Stimulated activated naive CD8-positive, alpha-beta T cell treated with anti-CD3 and anti-CD28 coated beads, Interleukin-15, Interleukin-2, amounts not matched to agents 100 ng/mL and 50 ng/mL, for 24 hours (primary cell): ENCODE measurements around the gene RSBN1L.
A peak's percentile ranks its signal among the peaks of the same experiment; 100 is the strongest.

Experiments
- H3K27ac Mint-ChIP-seq: one replicate; pipeline ENCODE4 v1.8.0; 2021; ENCODE audit warnings: mild to moderate bottlenecking, mixed read lengths
- H3K27me3 Mint-ChIP-seq: one replicate; pipeline ENCODE4 v1.8.0; 2021; ENCODE audit warnings: mixed read lengths
- H3K36me3 Mint-ChIP-seq: one replicate; pipeline ENCODE4 v1.8.0; 2021; ENCODE audit warnings: low read depth, mixed read lengths
- H3K4me1 Mint-ChIP-seq: one replicate; pipeline ENCODE4 v1.8.0; 2021; ENCODE audit warnings: low read depth, mixed read lengths
- H3K4me3 Mint-ChIP-seq: one replicate; pipeline ENCODE4 v1.8.0; 2021; ENCODE audit warnings: mild to moderate bottlenecking, mixed read lengths
- H3K9me3 Mint-ChIP-seq: one replicate; pipeline ENCODE4 v1.8.0; 2021; ENCODE audit warnings: mixed read lengths

Gene RSBN1L

GRCh38 chr7:77734659-77735421, 38.6 kb downstream of the RSBN1L start:
- no peak overlapping the region for H3K4me3 Mint-ChIP-seq
- no peak overlapping the region for H3K27ac Mint-ChIP-seq
- no peaks in the 10 kb centered on the region for H3K9me3 Mint-ChIP-seq
- H3K27me3 Mint-ChIP-seq: no peaks in the 10 kb centered on the region
- H3K4me1 Mint-ChIP-seq: peaks cover 38% of the 10 kb centered on the region
- H3K36me3 Mint-ChIP-seq: peaks cover 41% of the 10 kb centered on the region

- Mint-ChIP-seq H3K9me3 (no peaks in the 10 kb centered on the region), H3K27ac (no peak overlapping the region), H3K4me1 (peaks cover 32% of the 10 kb centered on the region), H3K4me3 (no peak overlapping the region), H3K36me3 (peaks cover 38% of the 10 kb centered on the region), H3K27me3 (no peaks in the 10 kb centered on the region)
Measured at GRCh38 chr7:77735457-77735856, 39.2 kb downstream of the RSBN1L start.

GRCh38 chr7:77736991-77737390, 40.7 kb downstream of the RSBN1L start:
- peaks cover 34% of the 10 kb centered on the region for H3K36me3 Mint-ChIP-seq
- H3K4me1 Mint-ChIP-seq: peaks cover 17% of the 10 kb centered on the region
- H3K4me3 Mint-ChIP-seq: no peak overlapping the region
- no peaks in the 10 kb centered on the region for H3K9me3 Mint-ChIP-seq
- no peaks in the 10 kb centered on the region for H3K27me3 Mint-ChIP-seq
- H3K27ac Mint-ChIP-seq: no peak overlapping the region

GRCh38 chr7:77738382-77738781, 42.1 kb downstream of the RSBN1L start:
- H3K27ac Mint-ChIP-seq: no peak overlapping the region
- H3K4me1 Mint-ChIP-seq: peaks cover 12% of the 10 kb centered on the region
- H3K36me3 Mint-ChIP-seq: peaks cover 39% of the 10 kb centered on the region
- H3K4me3 Mint-ChIP-seq: no peak overlapping the region
- H3K9me3 Mint-ChIP-seq: no peaks in the 10 kb centered on the region
- no peaks in the 10 kb centered on the region for H3K27me3 Mint-ChIP-seq

- Mint-ChIP-seq H3K4me1 (peaks cover 12% of the 10 kb centered on the region), H3K27me3 (no peaks in the 10 kb centered on the region), H3K27ac (no peak overlapping the region), H3K36me3 (peaks cover 44% of the 10 kb centered on the region), H3K9me3 (no peaks in the 10 kb centered on the region), H3K4me3 (no peak overlapping the region)
Measured at GRCh38 chr7:77738871-77739270, 42.6 kb downstream of the RSBN1L start.

- Mint-ChIP-seq H3K9me3 (no peaks in the 10 kb centered on the region), H3K4me3 (no peak overlapping the region), H3K27ac (no peak overlapping the region), H3K4me1 (peaks cover 7% of the 10 kb centered on the region), H3K27me3 (no peaks in the 10 kb centered on the region), H3K36me3 (peaks cover 48% of the 10 kb centered on the region)
Measured at GRCh38 chr7:77740257-77740656, 44.0 kb downstream of the RSBN1L start.

- H3K27ac Mint-ChIP-seq: no peak overlapping the region
- no peaks in the 10 kb centered on the region for H3K27me3 Mint-ChIP-seq
- H3K36me3 Mint-ChIP-seq: peaks cover 36% of the 10 kb centered on the region
- no peaks in the 10 kb centered on the region for H3K9me3 Mint-ChIP-seq
- peaks cover 13% of the 10 kb centered on the region for H3K4me1 Mint-ChIP-seq
- H3K4me3 Mint-ChIP-seq: no peak overlapping the region
Measured at GRCh38 chr7:77743518-77743917, 47.3 kb downstream of the RSBN1L start.

- Mint-ChIP-seq H3K27me3 (no peaks in the 10 kb centered on the region), H3K27ac (no peak overlapping the region)
Measured at GRCh38 chr7:77745746-77746145, 49.5 kb downstream of the RSBN1L start.

GRCh38 chr7:77746164-77746823, 50.0 kb downstream of the RSBN1L start:
- H3K27me3 Mint-ChIP-seq: no peaks in the 10 kb centered on the region
- no peak overlapping the region for H3K4me3 Mint-ChIP-seq
- H3K36me3 Mint-ChIP-seq: peaks cover 41% of the 10 kb centered on the region
- no peak overlapping the region for H3K27ac Mint-ChIP-seq
- H3K9me3 Mint-ChIP-seq: no peaks in the 10 kb centered on the region
- H3K4me1 Mint-ChIP-seq: peaks cover 18% of the 10 kb centered on the region

More at GRCh38 chr7:77745746-77746145, 49.5 kb downstream of the RSBN1L start:
- no peak overlapping the region for H3K4me3 Mint-ChIP-seq
- H3K4me1 Mint-ChIP-seq: peaks cover 14% of the 10 kb centered on the region
- peaks cover 38% of the 10 kb centered on the region for H3K36me3 Mint-ChIP-seq
- H3K9me3 Mint-ChIP-seq: no peaks in the 10 kb centered on the region

GRCh38 chr7:77746824-77747165, 50.5 kb downstream of the RSBN1L start:
- H3K36me3 Mint-ChIP-seq: peaks cover 40% of the 10 kb centered on the region
- no peak overlapping the region for H3K27ac Mint-ChIP-seq
- H3K9me3 Mint-ChIP-seq: no peaks in the 10 kb centered on the region
- peaks cover 18% of the 10 kb centered on the region for H3K4me1 Mint-ChIP-seq
- H3K4me3 Mint-ChIP-seq: no peak overlapping the region
- H3K27me3 Mint-ChIP-seq: no peaks in the 10 kb centered on the region

- H3K27me3 Mint-ChIP-seq: no peaks in the 10 kb centered on the region
- H3K4me3 Mint-ChIP-seq: no peak overlapping the region
- H3K4me1 Mint-ChIP-seq: peaks cover 21% of the 10 kb centered on the region
- no peak overlapping the region for H3K27ac Mint-ChIP-seq
- no peaks in the 10 kb centered on the region for H3K9me3 Mint-ChIP-seq
- H3K36me3 Mint-ChIP-seq: peaks cover 36% of the 10 kb centered on the region
Measured at GRCh38 chr7:77747178-77747577, 50.9 kb downstream of the RSBN1L start.

GRCh38 chr7:77747718-77748117, 51.5 kb downstream of the RSBN1L start:
- peak overlapping the region; percentile 37 for H3K27ac Mint-ChIP-seq
- no peaks in the 10 kb centered on the region for H3K9me3 Mint-ChIP-seq
- no peak overlapping the region for H3K4me3 Mint-ChIP-seq
- no peaks in the 10 kb centered on the region for H3K27me3 Mint-ChIP-seq
- H3K36me3 Mint-ChIP-seq: peaks cover 35% of the 10 kb centered on the region
- peaks cover 27% of the 10 kb centered on the region for H3K4me1 Mint-ChIP-seq

GRCh38 chr7:77752016-77752415, 55.8 kb downstream of the RSBN1L start:
- Mint-ChIP-seq H3K27ac (peak overlapping the region; percentile 51), H3K27me3 (no peaks in the 10 kb centered on the region), H3K36me3 (peaks cover 29% of the 10 kb centered on the region), H3K4me3 (no peak overlapping the region), H3K4me1 (peaks cover 43% of the 10 kb centered on the region), H3K9me3 (no peaks in the 10 kb centered on the region)

- H3K9me3 Mint-ChIP-seq: no peaks in the 10 kb centered on the region
- H3K4me3 Mint-ChIP-seq: no peak overlapping the region
- H3K4me1 Mint-ChIP-seq: peaks cover 45% of the 10 kb centered on the region
- H3K27ac Mint-ChIP-seq: no peak overlapping the region
- no peaks in the 10 kb centered on the region for H3K27me3 Mint-ChIP-seq
- H3K36me3 Mint-ChIP-seq: peaks cover 25% of the 10 kb centered on the region
Measured at GRCh38 chr7:77753173-77753572, 56.9 kb downstream of the RSBN1L start.

GRCh38 chr7:77757589-77757988, 61.3 kb downstream of the RSBN1L start:
- no peak overlapping the region for H3K4me3 Mint-ChIP-seq
- H3K9me3 Mint-ChIP-seq: no peaks in the 10 kb centered on the region
- H3K27me3 Mint-ChIP-seq: no peaks in the 10 kb centered on the region
- H3K36me3 Mint-ChIP-seq: peaks cover 7% of the 10 kb centered on the region
- peaks cover 48% of the 10 kb centered on the region for H3K4me1 Mint-ChIP-seq
- H3K27ac Mint-ChIP-seq: peak overlapping the region; percentile 48
